HepG2 (cell line): ENCODE data around the gene EIF6. TPM values are rescaled to one million over a fixed set of nuclear protein-coding genes. Genes with fewer than 3 reads are reported as not detected.

ENCODE experiments used
- GFI1 ChIP-seq: sonication (generic); formaldehyde crosslinking; IDR thresholded peaks from 2 replicates; pipeline ENCODE4 v1.5.0; 2020; ENCODE audit warnings: missing genetic modification reagents, mild to moderate bottlenecking, borderline replicate concordance
- KDM5A ChIP-seq: fragments of 200-600 bp; sonication (generic); IDR thresholded peaks from 2 replicates; pipeline ENCODE4 v1.7.0; 2018; ENCODE audit warnings: antibody characterized with exemption, mild to moderate bottlenecking, low read length, borderline replicate concordance
- KLF13 ChIP-seq: sonication (generic); formaldehyde crosslinking; IDR thresholded peaks from 2 replicates; pipeline ENCODE4 v1.4.0; 2020; ENCODE audit warnings: mild to moderate bottlenecking, missing genetic modification reagents
- LRRFIP1 ChIP-seq: sonication (generic); formaldehyde crosslinking; conservative IDR thresholded peaks from 2 replicates; pipeline ENCODE4 v1.4.0; 2020; ENCODE audit warnings: missing genetic modification reagents
- MBD4 ChIP-seq: IDR thresholded peaks from 2 replicates; pipeline ENCODE4 v1.6.1; 2012; ENCODE audit warnings: low read length, inconsistent platforms, borderline replicate concordance
- MTA1 ChIP-seq: sonication (generic); formaldehyde crosslinking; IDR thresholded peaks from 2 replicates; pipeline ENCODE4 v1.4.0; 2020; ENCODE audit warnings: missing genetic modification reagents, mild to moderate bottlenecking, borderline replicate concordance
- RBAK ChIP-seq: sonication (generic); formaldehyde crosslinking; IDR thresholded peaks from 2 replicates; pipeline ENCODE4 v1.5.1; 2020; ENCODE audit warnings: mild to moderate bottlenecking, missing genetic modification reagents
- SMC3 ChIP-seq: IDR thresholded peaks from 2 replicates; pipeline ENCODE4 v1.6.1; 2011; ENCODE audit warnings: low read length, improper control_type of control experiment
- SMYD3 ChIP-seq: sonication (generic); formaldehyde crosslinking; IDR thresholded peaks from 2 replicates; pipeline ENCODE4 v1.8.1; 2023; ENCODE audit warnings: mild to moderate bottlenecking, missing genetic modification reagents
- SRY ChIP-seq: sonication (generic); formaldehyde crosslinking; IDR thresholded peaks from 2 replicates; pipeline ENCODE4 v1.8.0; 2022; ENCODE audit warnings: mild to moderate bottlenecking, missing genetic modification reagents
- TOE1 ChIP-seq: sonication (generic); formaldehyde crosslinking; IDR thresholded peaks from 2 replicates; pipeline ENCODE4 v1.4.0; 2020; ENCODE audit warnings: mild to moderate bottlenecking, missing genetic modification reagents
- ZBTB21 ChIP-seq: sonication (generic); formaldehyde crosslinking; IDR thresholded peaks from 2 replicates; pipeline ENCODE4 v1.4.0; 2020; ENCODE audit warnings: missing genetic modification reagents
- ZBTB33 ChIP-seq: sonication (generic); formaldehyde crosslinking; IDR thresholded peaks from 2 replicates; pipeline ENCODE4 v1.4.0; 2020; ENCODE audit warnings: missing genetic modification reagents
- ZBTB8A ChIP-seq: sonication (generic); formaldehyde crosslinking; IDR thresholded peaks from 2 replicates; pipeline ENCODE4 v1.4.0; 2020; ENCODE audit warnings: mild to moderate bottlenecking, low read depth, missing genetic modification reagents, borderline replicate concordance
- ZNF142 ChIP-seq: sonication (generic); formaldehyde crosslinking; IDR thresholded peaks from 2 replicates; pipeline ENCODE4 v1.4.0; 2020; ENCODE audit warnings: missing genetic modification reagents
- ZNF282 ChIP-seq: fragments of 450-650 bp; IDR thresholded peaks from 2 replicates; pipeline ENCODE4 v1.6.1; 2018; ENCODE audit not compliant: partially characterized antibody
- ZNF512B ChIP-seq: sonication (generic); formaldehyde crosslinking; IDR thresholded peaks from 2 replicates; pipeline ENCODE4 v1.5.1; 2020; ENCODE audit warnings: missing genetic modification reagents, mild to moderate bottlenecking, borderline replicate concordance
- polyA plus RNA-seq, 8 experiments: library from polyadenylated mRNA; depleted of rRNA in 3 of 8; stranded (reverse) in 7 of 8; unstranded in 1 of 8; fragments of >200 nt; fragmentation: Illumina TruSeq in 4 of 8; extraction: Trizol in 4 of 8; gene quantifications; 2 replicates each; pipeline versions ENCODE4 v1.2.1 to v1.2.3, GENCODE V29; 2011 to 2016; ENCODE audit warnings: low read depth in 4 of 8, missing spikeins in 1 of 8, mixed read lengths in 1 of 8; ENCODE audit not compliant: insufficient read depth in 1 of 8
- total RNA-seq, 5 experiments: library from RNA; depleted of rRNA; stranded (reverse); fragments of >200 nt; fragmentation: Illumina TruSeq; extraction: Trizol; gene quantifications; 2 replicates each; pipeline ENCODE4 v1.2.3, GENCODE V29; 2016; ENCODE audit warnings: low read depth in 1 of 5

The EIF6 gene
- total and polyA plus RNA-seq, 2 of the 13 experiments (the other 11 are each of a cell fraction or from before 2014, with no cell fraction given): 462 to 466 TPM

- TF ChIP-seq ZNF142 (CRISPR knock-in tag) (no peak), MBD4 (no peak), SRY (CRISPR knock-in tag) (no peak), SMYD3 (no peak), KDM5A (no peak), ZBTB33 (no peak; the same call in 1 of the 2 replicates), TOE1 (no peak), KLF13 (CRISPR knock-in tag) (0 out of 2 replicates have a peak, but pooled peaks have one; percentile 50), SMC3 (peak; percentile 99), ZNF512B (CRISPR knock-in tag) (no peak), LRRFIP1 (CRISPR knock-in tag) (no peak), ZBTB21 (CRISPR knock-in tag) (no peak), ZBTB8A (no peak), MTA1 (CRISPR knock-in tag) (no peak), RBAK (CRISPR knock-in tag) (no peak), ZNF282 (no peak), GFI1 (no peak)
Measured at GRCh38 chr20:35306931-35307517, 22.5 kb upstream of the EIF6 start (continued).
